T-helper 22 cell (primary cell): Measurements from ENCODE around the gene ENKD1.
A peak's percentile ranks its signal among the peaks of the same experiment; 100 is the strongest.
"Not testable (repeated sequence)": the region's sequence is repeated elsewhere in the genome, so short reads cannot be mapped to it uniquely, and the experiment has no call there.

ENCODE experiments used
- DNase-seq: peaks from one replicate; pipeline ENCODE4 v3.0.0-alpha.2; 2020; ENCODE audit warnings: low read depth

Gene ENKD1, protein sequence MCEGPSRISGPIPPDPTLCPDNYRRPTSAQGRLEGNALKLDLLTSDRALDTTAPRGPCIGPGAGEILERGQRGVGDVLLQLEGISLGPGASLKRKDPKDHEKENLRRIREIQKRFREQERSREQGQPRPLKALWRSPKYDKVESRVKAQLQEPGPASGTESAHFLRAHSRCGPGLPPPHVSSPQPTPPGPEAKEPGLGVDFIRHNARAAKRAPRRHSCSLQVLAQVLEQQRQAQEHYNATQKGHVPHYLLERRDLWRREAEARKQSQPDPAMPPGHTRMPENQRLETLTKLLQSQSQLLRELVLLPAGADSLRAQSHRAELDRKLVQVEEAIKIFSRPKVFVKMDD

DNA sequence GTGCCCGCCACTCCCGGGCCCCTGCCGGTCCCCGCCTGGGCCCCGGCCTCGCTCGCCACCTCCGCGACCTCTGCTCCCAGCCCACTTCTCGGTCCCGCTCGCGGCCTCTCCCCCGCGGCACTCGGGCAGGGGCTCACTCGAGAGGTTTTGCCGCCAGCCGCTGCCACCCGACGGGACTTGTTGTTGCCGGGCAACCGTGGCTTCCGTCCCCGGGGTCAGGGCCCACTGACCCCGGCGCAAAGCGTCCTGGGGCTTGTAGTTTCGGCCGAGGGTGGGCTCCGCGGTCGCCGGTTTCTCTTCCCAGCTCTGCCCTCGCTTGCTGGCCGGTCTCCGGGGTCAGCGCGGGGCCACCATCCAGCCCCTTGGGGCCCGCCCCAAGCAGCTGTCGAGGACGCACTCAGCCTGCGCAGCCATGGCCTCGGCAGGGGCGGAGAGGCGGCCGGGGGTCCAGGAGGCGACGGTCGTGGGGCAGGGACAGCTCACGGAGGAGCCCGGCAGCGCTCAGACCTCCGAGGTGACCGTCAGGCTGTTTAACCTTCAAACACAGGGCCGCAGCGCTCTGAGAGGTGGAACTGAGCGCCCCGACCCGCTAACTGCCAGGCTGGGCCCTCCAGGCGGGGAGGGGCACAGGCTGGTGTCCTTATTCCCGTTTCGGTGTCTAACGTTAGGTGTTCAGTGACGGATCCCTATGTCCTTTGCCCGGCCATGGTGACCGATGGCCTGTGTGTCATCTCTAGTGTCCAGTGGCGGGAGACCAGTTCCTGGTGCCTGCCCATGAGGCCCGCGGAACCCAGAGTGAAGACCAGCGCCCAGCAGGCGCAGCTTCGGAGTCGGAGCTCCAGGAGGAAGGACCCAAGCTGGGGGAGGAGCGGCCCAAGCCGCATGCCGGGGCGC lies at the start of gene ENKD1, which contains the start of gene C16orf86:
ENKD1 (minus strand) TSS at position 192 of the 894 bp plus-strand sequence. CDS start 308 bp downstream, outside the sequence.
C16orf86 (plus strand) TSS at position 256 of the 894 bp plus-strand sequence; CDS start at position 413, 157 bp downstream.
- DNase-seq, result peak; percentile 72

DNA sequence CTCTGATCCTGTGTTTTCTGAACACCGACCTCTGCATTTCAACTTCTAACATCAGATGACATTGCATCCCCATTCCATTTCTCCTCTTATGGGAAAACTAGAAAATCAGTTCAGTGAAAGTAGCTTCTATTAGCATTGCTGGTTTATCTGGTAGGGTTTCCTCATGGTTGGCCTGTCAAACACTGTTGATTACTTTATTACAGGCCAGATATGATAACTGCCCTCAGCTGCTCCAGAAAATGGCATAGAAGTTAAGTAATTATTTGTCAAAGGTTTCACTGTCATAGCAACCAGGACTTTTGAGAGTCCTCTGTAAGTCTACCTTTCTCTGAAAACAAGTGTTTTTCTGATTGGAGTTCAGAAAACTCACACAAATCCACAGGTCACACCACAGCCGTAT lies 49.5 kb upstream of the ENKD1 start:
- DNase-seq, result no peak

DNA sequence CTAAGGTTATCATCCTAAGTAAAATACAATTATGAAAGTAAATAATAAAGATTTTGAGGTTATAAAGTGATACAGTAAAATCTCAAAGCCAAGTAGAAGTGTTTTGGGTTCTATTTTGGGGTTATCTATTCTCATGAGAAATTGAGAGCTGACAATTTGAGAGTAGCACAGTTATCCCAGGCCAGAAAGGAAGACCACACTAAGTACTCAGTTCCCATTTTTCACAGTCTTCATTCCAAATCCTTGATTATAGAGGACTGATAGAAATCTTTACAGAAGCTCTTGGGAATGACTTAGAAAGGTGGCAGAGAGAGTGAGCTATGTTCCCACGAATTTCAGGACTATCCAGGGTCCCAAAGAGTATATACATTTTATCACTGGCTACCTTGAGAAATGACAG lies 48.0 kb upstream of the ENKD1 start:
- no peak for DNase-seq

DNA sequence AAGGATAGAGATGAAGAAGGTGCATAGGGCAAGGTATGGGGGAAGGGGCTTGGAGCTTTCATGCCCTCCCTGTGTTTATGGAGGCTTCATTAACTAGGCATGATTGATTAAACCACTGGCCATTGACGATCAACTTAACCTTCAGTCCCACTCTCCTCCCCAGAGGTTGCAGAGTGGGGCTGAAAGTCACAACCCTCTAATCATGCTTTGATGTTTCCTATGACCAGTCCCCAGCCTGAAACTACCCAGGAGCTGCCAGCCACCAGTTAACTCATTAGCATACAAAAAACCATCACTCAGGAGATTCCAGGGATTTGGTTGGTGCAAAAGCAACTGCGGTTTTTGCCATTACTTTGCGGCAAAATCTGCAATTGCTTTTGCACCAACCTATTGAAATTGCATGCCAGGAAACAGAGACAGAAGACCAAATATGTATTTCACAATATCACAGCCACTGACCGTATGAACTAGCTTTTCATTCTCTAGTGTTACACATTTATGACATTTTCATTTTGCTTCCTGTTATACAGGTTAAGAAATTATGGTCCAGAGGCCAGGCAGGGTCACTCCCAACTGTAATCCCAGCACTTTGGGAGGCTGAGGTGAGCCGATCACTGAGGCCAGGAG lies 47.2 kb upstream of the ENKD1 start:
- no peak for DNase-seq

DNA sequence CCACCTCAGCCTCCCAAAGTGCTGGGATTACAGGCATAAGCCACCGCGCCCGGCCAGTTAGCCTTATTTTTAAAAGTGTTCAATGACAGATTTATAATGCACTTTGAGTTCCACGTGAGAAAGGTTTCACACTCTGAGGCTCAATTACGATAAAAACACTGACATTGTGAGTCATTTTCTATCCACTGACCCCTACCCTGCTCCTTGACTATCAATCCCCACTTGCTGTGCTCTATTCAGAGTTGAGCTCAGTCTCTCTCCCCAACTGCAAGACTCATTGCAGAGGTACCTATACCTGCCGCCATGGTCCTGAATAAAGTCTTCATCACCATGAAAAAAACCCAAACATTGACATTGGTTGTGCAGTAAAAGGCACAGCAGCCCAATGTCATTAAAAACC lies 44.1 kb upstream of the ENKD1 start:
- no peak for DNase-seq

DNA sequence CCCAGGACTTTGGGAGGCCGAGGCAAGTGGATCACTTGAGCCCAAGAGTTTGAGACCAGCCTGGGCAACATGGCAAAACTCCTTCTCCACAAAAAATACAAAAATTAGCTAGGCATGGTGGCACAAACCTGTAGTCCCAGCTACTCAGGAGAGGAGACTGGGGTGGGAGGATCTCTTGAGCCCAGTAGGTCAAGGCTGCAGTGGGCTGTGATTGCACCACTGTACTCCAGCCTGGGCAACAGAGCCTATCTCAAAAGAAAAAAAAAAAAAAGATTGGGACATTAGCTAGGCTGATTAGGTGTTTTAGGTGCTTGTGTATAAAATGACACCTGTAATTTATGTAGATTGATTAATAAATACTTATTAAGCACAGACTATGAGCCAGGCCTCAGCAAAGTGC lies 42.5 kb upstream of the ENKD1 start:
- DNase-seq, result no peak

DNA sequence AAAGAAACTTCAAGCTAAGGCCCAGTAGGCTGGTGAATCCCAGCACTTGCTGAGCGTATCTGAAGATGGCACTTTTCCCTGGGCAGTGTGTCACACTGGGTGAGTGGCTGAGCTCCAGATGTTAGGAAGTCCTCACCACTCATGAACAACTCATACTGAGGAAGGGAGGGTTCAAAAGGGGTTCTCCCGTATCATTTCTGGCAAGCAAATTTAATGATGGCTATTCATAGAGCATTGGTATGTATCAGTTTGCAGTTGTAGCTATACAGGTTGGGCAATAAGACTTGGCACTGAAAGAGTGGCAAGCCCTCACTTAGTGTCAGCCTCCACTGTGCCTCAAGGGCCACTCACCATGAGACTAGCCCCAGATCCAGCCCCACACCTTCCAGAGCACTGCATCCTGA lies 41.8 kb upstream of the ENKD1 start:
- DNase-seq, result no peak

DNA sequence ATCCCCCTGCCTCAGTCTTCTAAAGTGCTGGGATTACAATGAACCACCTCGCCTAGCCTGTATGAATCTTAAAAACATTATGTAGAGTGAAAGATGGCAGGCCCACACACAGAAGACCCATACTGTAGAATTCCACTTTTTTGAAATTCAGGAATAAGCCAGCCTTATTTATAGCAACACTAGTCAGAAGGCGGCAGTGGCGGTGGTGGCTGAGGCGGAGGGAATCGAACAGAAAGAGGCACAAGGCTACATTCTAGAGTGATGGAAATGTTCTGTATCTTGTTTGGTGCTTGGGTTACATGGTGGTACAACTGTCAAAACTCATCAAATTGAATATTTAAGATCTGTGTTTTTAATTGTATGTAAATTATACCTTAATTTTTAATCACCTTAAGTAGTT lies 41.2 kb upstream of the ENKD1 start:
- DNase-seq, result no peak

DNA sequence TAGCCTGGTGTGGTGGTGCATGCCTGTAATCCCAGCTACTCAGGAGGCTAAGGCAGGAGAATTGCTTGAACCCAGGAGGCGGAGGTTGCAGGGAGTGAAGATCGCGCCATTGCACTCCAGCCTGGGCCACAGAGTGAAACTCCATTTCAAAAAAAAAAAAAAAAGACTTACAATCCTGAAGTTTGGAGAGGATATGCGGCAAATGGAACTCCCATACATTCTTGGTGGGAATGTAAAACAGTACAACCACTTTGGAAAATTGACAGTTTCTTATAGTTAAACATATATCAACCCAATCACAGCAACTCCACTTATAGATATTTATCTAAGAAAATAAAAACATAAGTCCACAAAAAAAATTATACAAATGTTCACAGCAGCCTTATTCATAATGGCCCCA lies 40.7 kb upstream of the ENKD1 start:
- no peak for DNase-seq

DNA sequence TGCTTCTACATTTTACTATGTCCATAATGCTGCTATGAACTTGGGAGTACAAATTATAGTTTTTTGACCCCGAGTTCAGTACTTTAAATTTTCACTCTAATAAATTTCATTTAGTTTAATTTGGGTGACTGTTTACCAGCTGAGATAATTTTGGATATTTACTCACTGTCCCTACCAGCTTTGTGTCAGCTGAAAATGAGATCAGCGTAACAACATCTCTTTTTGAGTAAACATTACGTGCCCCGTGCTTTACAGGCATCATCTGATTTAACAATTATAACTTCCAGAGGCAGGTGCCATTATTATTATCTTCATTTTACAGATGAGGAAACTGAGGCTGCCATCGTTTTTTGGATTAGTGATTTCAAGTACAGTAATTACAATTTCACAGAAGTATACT lies 37.6 kb upstream of the ENKD1 start:
- DNase-seq, result no peak

DNA sequence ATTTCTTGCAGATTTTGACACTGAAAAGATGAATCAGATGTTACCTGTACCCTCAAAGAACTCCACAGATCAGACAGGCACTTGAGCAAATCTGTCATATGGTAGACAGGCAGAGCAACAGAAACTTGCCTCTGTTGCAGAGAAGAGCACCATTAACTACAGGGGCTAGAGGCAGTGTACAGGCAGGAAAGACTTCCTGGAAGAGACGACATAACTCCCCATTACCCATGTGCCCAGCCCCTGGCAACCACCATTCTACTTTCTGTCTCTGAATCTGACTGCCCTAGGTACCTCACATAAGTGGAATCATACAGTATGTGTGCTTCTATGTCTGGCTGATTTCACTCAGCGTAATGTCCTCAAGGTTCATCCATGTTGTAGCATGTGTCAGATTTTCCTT lies 37.1 kb upstream of the ENKD1 start:
- no peak for DNase-seq

DNA sequence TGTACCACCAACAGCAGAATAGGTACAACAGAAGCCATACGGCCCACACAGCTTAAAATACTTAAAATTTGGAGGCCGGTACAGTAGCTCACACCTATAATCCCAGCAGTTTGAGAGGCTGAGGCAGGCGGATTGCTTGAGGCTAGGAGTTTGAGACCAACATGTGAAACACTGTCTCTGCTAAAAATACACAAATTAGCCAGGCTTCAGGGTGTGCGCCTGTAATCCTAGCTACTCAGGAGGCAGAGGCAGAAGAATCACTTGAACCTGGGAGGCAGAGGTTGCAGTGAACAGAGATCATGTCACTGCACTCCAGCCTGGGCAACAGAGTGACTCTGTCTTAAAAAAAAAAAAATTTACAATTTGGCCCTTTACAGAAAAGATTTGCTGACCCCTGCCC lies 35.6 kb upstream of the ENKD1 start:
- DNase-seq, result no peak

DNA sequence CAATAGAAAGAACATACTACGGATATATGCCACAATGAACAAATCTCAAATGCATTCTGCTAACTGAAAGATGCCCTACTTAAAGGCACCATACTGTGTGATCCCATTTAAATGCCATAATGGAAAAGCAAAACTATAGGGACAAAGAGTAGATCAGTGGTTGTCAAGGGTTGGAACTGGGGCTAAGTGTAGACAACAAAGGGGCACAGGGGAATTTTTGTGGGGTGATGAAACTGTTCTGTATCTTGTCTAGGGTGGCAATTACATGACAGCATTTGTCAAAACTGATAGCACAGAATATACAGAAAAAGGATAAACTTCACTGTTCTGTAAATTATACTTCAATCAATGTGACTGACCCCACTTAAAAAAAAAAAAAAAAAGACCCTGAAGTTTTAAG lies 34.9 kb upstream of the ENKD1 start:
- DNase-seq, result no peak

DNA sequence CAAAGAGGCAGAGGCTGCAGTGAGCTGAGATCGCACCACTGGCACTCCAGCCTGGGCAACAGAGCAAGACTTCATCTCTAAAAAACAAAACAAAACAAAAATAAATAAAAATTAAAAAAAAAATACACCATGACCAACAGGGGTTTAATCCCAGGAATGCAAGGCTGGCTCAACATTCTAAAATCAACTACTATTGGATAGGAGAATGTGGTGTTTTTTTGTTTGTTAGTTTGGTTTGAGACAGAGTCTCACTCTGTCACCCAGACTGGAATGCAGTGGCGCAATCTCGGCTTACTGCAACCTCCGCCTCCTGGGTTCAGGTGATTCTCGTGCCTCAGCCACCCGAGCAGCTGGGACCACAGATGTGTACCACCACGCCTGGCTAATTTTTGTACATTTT lies 32.7 kb upstream of the ENKD1 start:
- no peak for DNase-seq

DNA sequence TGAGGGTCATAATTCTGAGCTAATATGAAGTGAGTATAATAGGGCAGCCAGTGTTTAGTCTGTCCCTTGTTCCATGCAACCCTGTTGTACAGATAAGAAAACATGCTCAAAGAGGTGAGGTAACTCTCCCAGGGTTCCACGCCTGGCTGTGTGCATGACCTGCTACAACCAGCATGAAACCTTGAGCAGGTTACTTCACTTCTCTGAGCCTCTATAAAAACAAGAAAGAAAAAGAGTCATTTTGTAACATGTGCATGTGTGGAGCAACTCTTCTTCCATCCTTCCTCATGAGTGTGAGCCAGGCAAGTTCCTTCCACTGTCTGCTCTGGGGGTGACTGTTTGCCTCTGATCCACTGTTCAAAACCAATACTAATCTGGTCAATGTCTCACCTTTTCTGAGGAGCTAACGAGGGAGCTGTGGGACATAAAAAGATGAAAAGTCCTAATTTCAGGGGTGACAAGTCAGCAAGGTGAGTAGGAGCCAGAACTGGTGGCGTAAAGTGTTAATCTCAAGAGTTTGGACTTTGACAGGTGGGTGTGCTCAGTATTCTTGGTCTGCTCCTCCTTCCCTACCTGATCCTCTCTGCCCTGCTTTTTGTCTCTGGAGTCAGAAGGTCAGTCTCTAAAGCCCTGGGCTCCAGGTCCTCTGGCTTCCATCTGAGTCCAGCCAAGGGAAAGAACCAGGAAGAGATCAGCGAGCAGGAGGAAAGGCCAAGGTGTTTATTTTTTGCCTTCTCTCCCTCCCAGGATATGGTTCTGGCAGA lies 31.1 kb upstream of the ENKD1 start:
- DNase-seq, result no peak

DNA sequence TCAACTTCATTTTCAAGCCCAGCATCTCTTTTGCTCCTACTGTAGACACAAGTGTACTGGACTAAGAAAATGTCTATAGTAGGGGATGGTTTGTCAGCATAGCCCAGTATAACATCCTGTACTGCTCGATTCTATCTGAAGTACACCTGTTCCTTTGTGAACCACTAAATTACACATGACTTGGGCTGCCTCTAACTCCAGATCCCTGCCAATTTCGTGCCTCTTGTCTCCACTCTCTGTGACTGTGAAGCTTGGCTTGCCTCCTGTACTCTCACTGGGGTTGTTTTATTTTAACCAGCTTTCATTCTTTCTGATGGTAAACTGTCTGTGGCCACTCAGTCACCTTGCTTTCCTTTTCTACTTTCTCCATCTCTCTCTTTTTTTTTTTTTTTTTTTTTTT lies 28.1 kb upstream of the ENKD1 start:
- no peak for DNase-seq

DNA sequence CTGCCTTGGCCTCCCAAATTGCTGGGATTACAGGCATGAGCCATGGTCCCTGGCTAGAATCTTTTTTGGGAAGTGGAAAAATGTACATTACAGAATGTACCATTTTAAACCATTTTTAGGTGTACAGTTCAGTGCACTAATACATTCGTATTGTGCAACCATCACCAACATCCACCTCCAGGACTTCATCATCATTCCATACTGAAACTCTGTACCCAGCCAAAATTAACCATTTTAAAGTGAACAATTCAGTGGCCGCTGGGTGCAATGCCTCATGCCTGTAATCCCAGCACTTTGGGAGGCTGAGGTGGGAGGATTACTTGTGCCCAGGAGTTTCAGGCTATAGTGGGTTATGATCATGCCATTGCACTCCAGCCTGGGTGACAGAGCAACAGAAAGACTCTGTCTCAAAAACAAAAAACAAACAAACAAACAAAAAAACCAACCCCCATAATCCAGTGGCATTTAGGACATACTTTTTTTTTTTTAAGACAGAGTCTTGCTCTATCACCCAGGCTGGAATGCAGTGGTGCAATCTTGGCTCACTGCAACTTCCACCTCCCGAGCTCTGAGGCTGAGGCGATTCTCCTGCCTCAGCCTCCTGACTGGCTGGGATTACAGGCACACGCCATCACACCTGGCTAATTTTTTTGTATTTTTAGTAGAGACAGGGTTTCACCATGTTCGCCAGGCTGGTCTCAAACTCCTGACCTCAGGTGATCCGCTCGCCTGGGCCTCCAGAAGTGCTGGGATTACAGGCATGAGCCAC lies 27.2 kb upstream of the ENKD1 start:
- DNase-seq, result not testable (repeated sequence)

DNA sequence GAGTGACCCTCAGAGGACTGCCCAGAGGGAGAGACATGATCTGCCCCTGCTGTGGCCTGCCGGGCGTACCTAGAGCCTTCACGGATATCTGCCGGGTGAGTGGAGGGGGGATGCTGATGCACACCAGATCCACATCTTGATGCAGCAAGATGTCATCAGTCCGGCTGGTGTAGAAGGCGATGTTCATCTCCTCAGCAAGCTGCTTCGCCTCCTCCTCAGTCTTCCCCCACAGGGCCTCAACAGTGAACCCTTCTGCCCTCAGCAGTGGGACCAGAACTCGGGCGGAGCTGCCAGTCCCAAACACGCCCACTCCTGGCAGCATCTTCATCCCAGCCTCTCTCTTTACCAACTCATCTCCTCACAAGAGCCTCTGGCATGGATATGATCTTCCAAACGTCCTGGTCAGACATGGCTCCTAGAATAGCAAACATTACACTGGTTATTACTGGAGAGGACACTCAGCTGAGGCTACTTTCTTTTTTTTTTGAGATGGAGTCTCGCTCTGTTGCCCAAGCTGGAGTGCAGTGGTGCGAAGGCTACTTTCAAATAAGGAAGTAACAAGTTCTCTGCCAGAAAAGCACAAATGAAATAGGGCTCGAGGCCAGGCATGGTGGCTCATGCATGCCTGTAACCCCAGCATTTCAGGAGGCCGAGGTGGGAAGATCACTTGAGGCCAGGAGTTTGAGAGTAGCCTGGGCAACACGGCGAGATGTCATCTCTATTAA lies 19.0 kb upstream of the ENKD1 start:
- no peak for DNase-seq

DNA sequence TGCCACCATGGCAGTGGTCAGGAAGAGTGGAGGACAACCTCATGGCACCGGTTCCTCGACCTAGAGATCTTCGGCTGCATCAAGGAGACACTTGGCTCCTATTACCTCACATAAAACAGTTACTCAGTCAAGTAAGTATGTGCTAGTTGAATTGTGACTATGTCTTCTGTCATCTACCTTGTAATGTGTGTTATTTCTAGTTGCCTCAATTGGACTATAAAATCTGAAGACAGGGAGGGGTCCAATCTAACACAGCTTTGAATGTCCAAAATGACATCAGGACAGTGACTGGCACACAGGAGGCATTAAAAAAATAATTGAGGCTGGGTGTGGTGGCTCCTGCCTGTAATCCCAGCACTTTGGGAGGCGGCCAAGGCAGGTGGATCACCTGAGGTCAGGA lies 17.2 kb upstream of the ENKD1 start:
- DNase-seq, result no peak
